PC-9 (cell line): Measurements from ENCODE around the gene NDUFS7. TPM values are rescaled to one million over a fixed set of nuclear protein-coding genes. Genes with fewer than 3 reads are reported as not detected.

Experiments
- BruUV-seq: library from RNA; stranded (reverse); fragments of 400-500 nt; replicated peaks from 2 replicates; lab custom pipeline; 2021; lab: Mats Ljungman, UMichigan
- CTCF ChIA-PET: fragments of 300-600 bp; sonication (Branson Sonifier 250); formaldehyde crosslinking; loops from one replicate; lab custom pipeline; 2022; ENCODE audit warnings: antibody characterized with exemption; lab: Charles Lee
- POLR2A ChIA-PET: fragments of 300-600 bp; sonication (Branson Sonifier 250); formaldehyde crosslinking; loops from one replicate; lab custom pipeline; 2022; ENCODE audit warnings: antibody characterized with exemption; ENCODE audit not compliant: unreplicated experiment; lab: Charles Lee
- DNase-seq, 2 experiments: peaks; one replicate each; pipeline versions ENCODE4 v3.0.0 to v3.0.0-alpha.2; 2015 to 2022; ENCODE audit warnings: mixed read lengths in 1 of 2
- H2AFZ ChIP-seq: fragments of 200-600 bp; sonication (generic); 2 replicates; pipeline ENCODE4 v1.8.1; 2017; ENCODE audit warnings: antibody characterized with exemption
- H3F3A ChIP-seq: fragments of 200-600 bp; sonication (generic); 2 replicates; pipeline ENCODE4 v1.8.1; 2017; ENCODE audit warnings: antibody characterized with exemption, mild to moderate bottlenecking, low read depth; ENCODE audit not compliant: insufficient read depth
- H3K27ac ChIP-seq: fragments of 200-600 bp; sonication (generic); 2 replicates; pipeline ENCODE4 v1.6.1; 2016; ENCODE audit warnings: mixed run types
- H3K27me3 ChIP-seq: fragments of 200-600 bp; sonication (generic); 2 replicates; pipeline ENCODE4 v1.6.1; 2016; ENCODE audit warnings: low read depth, mixed run types; ENCODE audit not compliant: insufficient read depth
- H3K36me3 ChIP-seq: fragments of 200-600 bp; sonication (generic); 2 replicates; pipeline ENCODE4 v1.6.1; 2016; ENCODE audit warnings: low read depth, mixed run types
- H3K4me1 ChIP-seq: fragments of 200-600 bp; sonication (generic); replicated peaks from 2 replicates; pipeline ENCODE4 v1.6.1; 2016; ENCODE audit warnings: mixed run types; ENCODE audit not compliant: insufficient read depth
- H3K4me2 ChIP-seq: fragments of 200-600 bp; sonication (generic); 2 replicates; pipeline ENCODE4 v1.6.1; 2017; ENCODE audit warnings: mixed run types
- H3K4me3 ChIP-seq: fragments of 200-600 bp; sonication (generic); 2 replicates; pipeline ENCODE4 v1.6.1; 2016; ENCODE audit warnings: mixed run types
- H3K79me2 ChIP-seq: fragments of 200-600 bp; sonication (generic); 2 replicates; pipeline ENCODE4 v1.6.1; 2017; ENCODE audit warnings: low read depth, mixed run types
- H3K9me2 ChIP-seq: fragments of 200-600 bp; sonication (generic); 2 replicates; pipeline ENCODE4 v1.8.1; 2017; ENCODE audit warnings: mild to moderate bottlenecking; ENCODE audit not compliant: insufficient read depth
- H3K9me3 ChIP-seq: fragments of 200-600 bp; sonication (generic); 2 replicates; pipeline ENCODE4 v1.8.1; 2016; ENCODE audit warnings: low read depth; ENCODE audit not compliant: insufficient read depth
- H4K20me1 ChIP-seq: fragments of 200-600 bp; sonication (generic); 2 replicates; pipeline ENCODE4 v1.8.1; 2017; ENCODE audit not compliant: insufficient read depth
- CTCF ChIP-seq: fragments of 200-600 bp; sonication (generic); conservative IDR thresholded peaks from 2 replicates; pipeline ENCODE4 v1.6.1; 2017; ENCODE audit warnings: mixed run types, antibody characterized with exemption, mild to moderate bottlenecking, moderate library complexity
- EZH2 ChIP-seq: fragments of 200-600 bp; sonication (generic); IDR thresholded peaks from 2 replicates; pipeline ENCODE4 v1.8.0; 2017; ENCODE audit warnings: antibody characterized with exemption, low read depth
- intact Hi-C: fragments of 100-400 bp; cut with micrococcal nuclease; formaldehyde crosslinking; loops from one replicate; pipeline ENCODE4 v1.10.0; 2022; ENCODE audit not compliant: unreplicated experiment
- total RNA-seq: library from RNA; stranded (reverse); gene quantifications from 2 replicates; pipeline ENCODE4 v1.2.3, GENCODE V29; 2021

NDUFS7 gene
- total RNA-seq, 1 experiment from 2014 or later = 67.5 TPM

GRCh38 chr19:1412995-1413800 is 29.5 kb downstream of the NDUFS7 start:
- DNase-seq = no peak
- ChIA-PET CTCF (no interaction called here), POLR2A (no interaction called here)
- H3K79me2 ChIP-seq = peaks cover 89% of the 10 kb centered on the region
- H3K9me2 ChIP-seq = no peaks in the 10 kb centered on the region
- peaks cover 30% of the 10 kb centered on the region for H3F3A ChIP-seq
- H3K9me3 ChIP-seq = no peaks in the 10 kb centered on the region
- TF ChIP-seq CTCF (no peak), EZH2 (no peak)
- peaks cover 77% of the 10 kb centered on the region for H4K20me1 ChIP-seq
- BruUV-seq = no TSS peak
- H3K27me3 ChIP-seq = no peaks in the 10 kb centered on the region
- no peaks in the 10 kb centered on the region for H3K36me3 ChIP-seq
- H3K4me2 ChIP-seq = no peak overlapping the region
- H3K27ac ChIP-seq = peak overlapping the region; percentile 99
- intact Hi-C loops = no loop called here
- H2AFZ ChIP-seq = no peak overlapping the region
- peaks cover 47% of the 10 kb centered on the region for H3K4me1 ChIP-seq
- no peak overlapping the region for H3K4me3 ChIP-seq

GRCh38 chr19:1416014-1416841 is 32.5 kb downstream of the NDUFS7 start:
- ChIA-PET POLR2A (no interaction called here), CTCF (interaction anchor here (0.6 kb wide), 1 partner anchor 170 kb away, joined by 9 read pairs; no protein-coding TSS in a partner anchor)
- Histone ChIP-seq H3K9me2 (no peaks in the 10 kb centered on the region), H3K4me3 (peak overlapping the region; percentile 38; the same call in 1 of the 2 replicates), H3F3A (peaks cover 30% of the 10 kb centered on the region), H3K4me1 (peaks cover 32% of the 10 kb centered on the region), H2AFZ (no peak overlapping the region), H3K36me3 (no peaks in the 10 kb centered on the region), H3K79me2 (peaks cover 71% of the 10 kb centered on the region), H3K27me3 (no peaks in the 10 kb centered on the region), H3K4me2 (peak overlapping the region; percentile 79), H4K20me1 (peaks cover 63% of the 10 kb centered on the region), H3K27ac (peak overlapping the region; percentile 99), H3K9me3 (no peaks in the 10 kb centered on the region)
- DNase-seq = no peak
- TF ChIP-seq CTCF (no peak), EZH2 (no peak)
- intact Hi-C loops = no loop called here
- TSS peak; percentile 16 for BruUV-seq

- H3K9me2 ChIP-seq = no peaks in the 10 kb centered on the region
- TF ChIP-seq CTCF (no peak), EZH2 (no peak)
- intact Hi-C loops = no loop called here
- H3F3A ChIP-seq = peaks cover 30% of the 10 kb centered on the region
- H3K9me3 ChIP-seq = no peaks in the 10 kb centered on the region
- H2AFZ ChIP-seq = no peak overlapping the region
- H3K27ac ChIP-seq = no peak overlapping the region
- peaks cover 62% of the 10 kb centered on the region for H3K79me2 ChIP-seq
- no peaks in the 10 kb centered on the region for H3K27me3 ChIP-seq
- H3K4me2 ChIP-seq = no peak overlapping the region
- BruUV-seq = no TSS peak
- H3K36me3 ChIP-seq = no peaks in the 10 kb centered on the region
- POLR2A ChIA-PET = interaction anchor here (0.5 to 0.8 kb wide), 2 partner anchors 9 to 98 kb away, joined by 4 to 18 read pairs; no protein-coding TSS in a partner anchor
- H4K20me1 ChIP-seq = peaks cover 54% of the 10 kb centered on the region
- peaks cover 32% of the 10 kb centered on the region for H3K4me1 ChIP-seq
- CTCF ChIA-PET = interaction anchor here (0.6 kb wide), 1 partner anchor 171 kb away, joined by 9 read pairs; no protein-coding TSS in a partner anchor
- no peak overlapping the region for H3K4me3 ChIP-seq
- DNase-seq = no peak
Measured at GRCh38 chr19:1417145-1417544, 33.4 kb downstream of the NDUFS7 start.
